Sigmoid colon (tissue), 4 donors: ENCODE results near the gene CCNY.

ENCODE experiments used
- EP300 ChIP-seq, 4 donors: sonication (generic); formaldehyde crosslinking; IDR thresholded peaks; one replicate each; pipeline ENCODE4 v1.6.1; 2017; ENCODE audit warnings: antibody characterized with exemption in 4 of 4
- POLR2A ChIP-seq, 2 donors: fragments of 450-650 bp; IDR thresholded peaks; one replicate each; pipeline ENCODE4 v1.6.1; 2016; ENCODE audit warnings: antibody characterized with exemption in 2 of 2, mild to moderate bottlenecking in 2 of 2, moderate library complexity in 2 of 2
- POLR2AphosphoS5 ChIP-seq, 4 donors: sonication (generic); formaldehyde crosslinking; IDR thresholded peaks; one replicate each; pipeline ENCODE4 v1.6.1; 2017; ENCODE audit warnings: antibody characterized with exemption in 4 of 4
- TF ChIP-seq, protein P1 (sequence below), 4 experiments: fragments of 450-650 bp in 3 of 4; fragments of 200-600 bp in 1 of 4; IDR thresholded peaks; one replicate each; pipeline ENCODE4 v1.5.1; 2016 to 2019; ENCODE audit warnings: antibody characterized with exemption in 4 of 4, mild to moderate bottlenecking in 3 of 4, moderate library complexity in 2 of 4

DNA sequence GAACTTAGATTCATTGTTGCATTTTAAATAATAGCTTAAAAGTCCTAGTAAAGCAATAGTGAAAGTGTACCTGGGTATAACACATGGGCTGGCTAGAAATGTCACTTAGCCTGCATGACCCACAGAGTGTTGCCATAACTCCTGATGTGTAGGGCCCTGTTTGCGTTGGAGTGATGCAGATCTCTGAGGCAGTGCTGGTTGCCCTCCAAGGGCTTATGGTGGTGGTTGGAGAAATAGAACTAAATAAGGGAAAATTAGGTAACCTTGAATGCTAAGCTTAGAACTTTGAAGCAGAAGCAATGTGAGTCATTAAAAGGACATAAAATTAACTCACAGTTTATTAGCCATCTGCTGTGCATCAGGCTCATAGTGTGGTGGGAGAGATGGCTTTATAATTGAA, 105.7 kb downstream of the CCNY start:
- TF ChIP-seq, protein P1, sequence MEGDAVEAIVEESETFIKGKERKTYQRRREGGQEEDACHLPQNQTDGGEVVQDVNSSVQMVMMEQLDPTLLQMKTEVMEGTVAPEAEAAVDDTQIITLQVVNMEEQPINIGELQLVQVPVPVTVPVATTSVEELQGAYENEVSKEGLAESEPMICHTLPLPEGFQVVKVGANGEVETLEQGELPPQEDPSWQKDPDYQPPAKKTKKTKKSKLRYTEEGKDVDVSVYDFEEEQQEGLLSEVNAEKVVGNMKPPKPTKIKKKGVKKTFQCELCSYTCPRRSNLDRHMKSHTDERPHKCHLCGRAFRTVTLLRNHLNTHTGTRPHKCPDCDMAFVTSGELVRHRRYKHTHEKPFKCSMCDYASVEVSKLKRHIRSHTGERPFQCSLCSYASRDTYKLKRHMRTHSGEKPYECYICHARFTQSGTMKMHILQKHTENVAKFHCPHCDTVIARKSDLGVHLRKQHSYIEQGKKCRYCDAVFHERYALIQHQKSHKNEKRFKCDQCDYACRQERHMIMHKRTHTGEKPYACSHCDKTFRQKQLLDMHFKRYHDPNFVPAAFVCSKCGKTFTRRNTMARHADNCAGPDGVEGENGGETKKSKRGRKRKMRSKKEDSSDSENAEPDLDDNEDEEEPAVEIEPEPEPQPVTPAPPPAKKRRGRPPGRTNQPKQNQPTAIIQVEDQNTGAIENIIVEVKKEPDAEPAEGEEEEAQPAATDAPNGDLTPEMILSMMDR (IDR thresholded peaks at IDR 0.05), result no peak
- peak in 1 of 4 donors; percentile 7 for TF ChIP-seq POLR2AphosphoS5 (IDR thresholded peaks at IDR 0.05)
- TF ChIP-seq EP300 (IDR thresholded peaks at IDR 0.05), result peak in 1 of 4 donors; percentile 39
- TF ChIP-seq POLR2A (IDR thresholded peaks at IDR 0.05), result no peak
